WTC11 (cell line): ENCODE data around the gene CSKMT.
A peak's percentile ranks its signal among the peaks of the same experiment; 100 is the strongest.

Experiments
- FOXP1 ChIP-seq: sonication (generic); formaldehyde crosslinking; IDR thresholded peaks from 2 replicates; pipeline ENCODE4 v1.8.0; 2022; ENCODE audit warnings: missing genetic modification reagents, mild to moderate bottlenecking, moderate library complexity, borderline replicate concordance
- GABPB1 ChIP-seq: sonication (generic); formaldehyde crosslinking; IDR thresholded peaks from 2 replicates; pipeline ENCODE4 v1.8.1; 2023; ENCODE audit warnings: mild to moderate bottlenecking, missing genetic modification reagents
- JUN ChIP-seq: sonication (generic); formaldehyde crosslinking; IDR thresholded peaks from 2 replicates; pipeline ENCODE4 v1.8.0; 2023; ENCODE audit warnings: mild to moderate bottlenecking, missing genetic modification reagents
- NFYB ChIP-seq: sonication (generic); formaldehyde crosslinking; conservative IDR thresholded peaks from 2 replicates; pipeline ENCODE4 v1.8.0; 2022; ENCODE audit warnings: low read depth, missing genetic modification reagents
- ZNF232 ChIP-seq: sonication (generic); formaldehyde crosslinking; IDR thresholded peaks from 2 replicates; pipeline ENCODE4 v1.8.0; 2022; ENCODE audit warnings: mild to moderate bottlenecking, missing genetic modification reagents
- ZNF671 ChIP-seq: fragments of 250-450 bp; sonication (Bioruptor Pico); IDR thresholded peaks from 2 replicates; pipeline ENCODE4 v1.8.0; 2021; ENCODE audit warnings: mild to moderate bottlenecking
- TF ChIP-seq, protein P1 (sequence below): sonication (generic); formaldehyde crosslinking; IDR thresholded peaks from 2 replicates; pipeline ENCODE4 v1.8.0; 2022; ENCODE audit warnings: mild to moderate bottlenecking, missing genetic modification reagents
- TF ChIP-seq, protein P2 (sequence below): sonication (generic); formaldehyde crosslinking; IDR thresholded peaks from 2 replicates; pipeline ENCODE4 v1.8.1; 2022; ENCODE audit warnings: low read depth, missing genetic modification reagents, borderline replicate concordance
- TF ChIP-seq, protein P3 (sequence below): sonication (generic); formaldehyde crosslinking; IDR thresholded peaks from 2 replicates; pipeline ENCODE4 v1.8.1; 2022; ENCODE audit warnings: mild to moderate bottlenecking, moderate library complexity, missing genetic modification reagents

DNA sequence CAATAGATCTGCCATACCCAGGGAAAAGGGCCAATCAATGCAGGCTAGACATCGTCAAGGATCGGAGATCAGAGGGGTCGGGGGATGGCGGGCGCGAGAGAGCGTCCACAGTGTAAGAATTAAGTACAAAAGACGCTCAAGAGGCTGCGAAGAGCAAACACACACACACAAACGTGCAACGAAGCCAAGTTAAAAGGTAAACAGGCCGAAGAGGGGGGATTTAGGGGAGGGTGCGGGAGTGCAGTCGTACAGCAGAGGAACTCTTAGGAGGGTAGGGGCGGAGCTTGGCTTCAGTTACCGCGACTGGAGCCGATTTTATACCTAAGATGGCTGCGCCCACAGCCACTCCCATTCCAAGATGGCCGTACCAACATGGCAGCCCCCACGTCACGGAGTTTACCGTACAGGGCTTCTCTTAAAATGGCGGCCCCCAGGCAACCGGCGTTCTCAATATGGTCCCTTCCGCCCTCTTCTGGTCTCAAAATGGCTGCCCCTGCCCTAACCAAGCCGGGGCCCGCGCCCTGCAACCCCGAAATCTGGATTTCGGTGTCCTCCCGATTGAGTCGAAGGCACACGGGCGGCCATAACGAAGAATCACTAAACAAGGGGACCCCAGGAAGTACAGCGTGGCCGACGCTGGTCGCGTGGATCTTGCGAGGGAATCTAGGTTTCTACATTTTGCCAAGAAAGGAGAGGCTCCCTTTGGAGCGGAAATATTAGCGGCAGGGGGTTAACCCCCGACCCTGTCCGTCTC, 44.3 kb downstream of the CSKMT start:
- TF ChIP-seq ZNF232 (CRISPR knock-in tag) (peak; percentile 71), NFYB (CRISPR knock-in tag) (no peak), JUN (CRISPR knock-in tag) (no peak), GABPB1 (CRISPR knock-in tag) (no peak), FOXP1 (CRISPR knock-in tag) (peak; percentile 42; the same call in 1 of the 2 replicates), ZNF671 (CRISPR knock-in tag) (peak; percentile 57; the same call in 1 of the 2 replicates)
- TF ChIP-seq, protein P1, sequence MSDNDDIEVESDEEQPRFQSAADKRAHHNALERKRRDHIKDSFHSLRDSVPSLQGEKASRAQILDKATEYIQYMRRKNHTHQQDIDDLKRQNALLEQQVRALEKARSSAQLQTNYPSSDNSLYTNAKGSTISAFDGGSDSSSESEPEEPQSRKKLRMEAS: peak; percentile 83; the same call in 1 of the 2 replicates
- TF ChIP-seq, protein P2, sequence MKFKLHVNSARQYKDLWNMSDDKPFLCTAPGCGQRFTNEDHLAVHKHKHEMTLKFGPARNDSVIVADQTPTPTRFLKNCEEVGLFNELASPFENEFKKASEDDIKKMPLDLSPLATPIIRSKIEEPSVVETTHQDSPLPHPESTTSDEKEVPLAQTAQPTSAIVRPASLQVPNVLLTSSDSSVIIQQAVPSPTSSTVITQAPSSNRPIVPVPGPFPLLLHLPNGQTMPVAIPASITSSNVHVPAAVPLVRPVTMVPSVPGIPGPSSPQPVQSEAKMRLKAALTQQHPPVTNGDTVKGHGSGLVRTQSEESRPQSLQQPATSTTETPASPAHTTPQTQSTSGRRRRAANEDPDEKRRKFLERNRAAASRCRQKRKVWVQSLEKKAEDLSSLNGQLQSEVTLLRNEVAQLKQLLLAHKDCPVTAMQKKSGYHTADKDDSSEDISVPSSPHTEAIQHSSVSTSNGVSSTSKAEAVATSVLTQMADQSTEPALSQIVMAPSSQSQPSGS (CRISPR knock-in tag): no peak
- TF ChIP-seq, protein P3, sequence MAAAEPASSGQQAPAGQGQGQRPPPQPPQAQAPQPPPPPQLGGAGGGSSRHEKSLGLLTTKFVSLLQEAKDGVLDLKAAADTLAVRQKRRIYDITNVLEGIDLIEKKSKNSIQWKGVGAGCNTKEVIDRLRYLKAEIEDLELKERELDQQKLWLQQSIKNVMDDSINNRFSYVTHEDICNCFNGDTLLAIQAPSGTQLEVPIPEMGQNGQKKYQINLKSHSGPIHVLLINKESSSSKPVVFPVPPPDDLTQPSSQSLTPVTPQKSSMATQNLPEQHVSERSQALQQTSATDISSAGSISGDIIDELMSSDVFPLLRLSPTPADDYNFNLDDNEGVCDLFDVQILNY (CRISPR knock-in tag): peak; percentile 88
